HG03175 (cell line): ENCODE data around the gene KCND2.
"Not testable (repeated sequence)": the region's sequence is repeated elsewhere in the genome, so short reads cannot be mapped to it uniquely, and the experiment has no call there.

ENCODE experiments used
- ATAC-seq: cut with Tn5 transposase; IDR thresholded peaks from one replicate; pipeline ENCODE4 v1.9.1; 2021; ENCODE audit warnings: mild to moderate bottlenecking, moderate library complexity; ENCODE audit not compliant: unreplicated experiment

Gene KCND2

DNA sequence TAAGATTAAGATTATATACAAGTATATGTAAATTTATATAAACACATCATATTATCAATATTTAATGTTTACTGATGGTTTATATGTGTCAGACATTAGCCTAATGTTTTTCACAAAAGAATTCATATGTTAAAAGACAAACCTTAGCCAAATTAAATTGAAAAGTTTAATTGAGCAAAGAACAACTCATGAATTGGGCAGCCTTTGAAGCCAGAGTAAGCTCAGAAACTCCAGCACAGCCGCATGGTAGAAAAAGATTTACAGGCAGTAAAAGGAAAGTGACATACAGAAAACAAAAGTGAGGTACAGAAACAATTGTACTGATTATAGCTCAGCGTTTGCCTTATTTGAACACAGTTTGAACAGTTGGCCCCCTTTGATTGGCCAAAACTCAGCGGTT is 460.9 kb downstream of the KCND2 start:
- ATAC-seq, result no peak

DNA sequence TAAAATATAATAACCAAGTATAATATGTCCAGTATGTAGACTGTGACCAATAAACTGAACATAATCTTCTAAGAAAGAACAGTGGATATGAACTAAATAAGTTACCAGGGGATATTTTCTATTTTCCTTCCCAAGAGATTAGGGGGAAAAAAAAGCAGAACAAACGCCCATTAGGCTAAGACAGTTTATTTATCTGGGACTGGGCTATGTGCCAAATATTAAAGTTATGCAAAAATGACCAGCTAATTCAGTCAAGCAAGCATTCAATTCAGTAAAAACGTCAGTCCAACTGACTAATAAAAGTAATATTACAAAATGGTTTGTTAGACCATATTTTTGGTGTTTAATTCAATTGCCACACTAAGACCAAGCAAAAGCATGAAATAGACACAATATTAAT is 462.8 kb downstream of the KCND2 start:
- no peak for ATAC-seq

DNA sequence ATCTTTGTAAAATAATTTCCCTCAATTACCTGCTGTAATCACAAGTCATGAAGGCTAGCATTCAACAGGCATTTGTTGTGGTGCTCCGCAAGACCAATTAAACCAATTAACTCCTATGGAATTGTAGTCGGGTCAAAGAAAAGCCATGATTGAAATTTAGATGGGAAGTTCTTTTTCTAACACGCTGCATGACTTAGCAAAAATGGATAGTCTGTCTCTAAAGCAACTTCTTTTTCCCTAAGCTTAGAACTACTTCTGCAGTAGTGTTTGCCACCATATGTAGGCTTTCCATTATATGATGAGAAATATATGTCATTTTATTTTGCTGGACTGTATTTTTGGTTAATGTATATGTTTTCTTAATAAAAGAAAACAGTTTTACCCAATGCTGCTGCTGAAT is 465.8 kb downstream of the KCND2 start:
- ATAC-seq, result no peak

DNA sequence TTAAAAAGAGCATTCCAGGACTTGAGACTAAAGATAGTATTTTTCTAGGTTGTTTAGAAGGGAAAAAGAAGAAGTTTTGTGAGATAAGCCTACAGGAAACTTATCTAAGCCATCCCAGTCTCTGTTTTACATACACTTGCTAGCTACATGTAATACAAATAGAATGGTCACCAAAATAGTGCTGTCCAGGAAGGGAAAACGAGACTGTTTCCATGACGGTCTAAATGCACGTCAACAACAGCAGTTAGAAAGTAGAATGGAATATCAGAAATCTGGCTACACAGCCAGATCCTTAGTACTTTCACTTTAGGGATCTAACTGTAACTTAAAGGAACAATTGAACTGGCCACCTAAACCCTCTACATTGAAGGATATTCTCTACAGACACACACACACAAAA is 467.4 kb downstream of the KCND2 start:
- no peak for ATAC-seq

DNA sequence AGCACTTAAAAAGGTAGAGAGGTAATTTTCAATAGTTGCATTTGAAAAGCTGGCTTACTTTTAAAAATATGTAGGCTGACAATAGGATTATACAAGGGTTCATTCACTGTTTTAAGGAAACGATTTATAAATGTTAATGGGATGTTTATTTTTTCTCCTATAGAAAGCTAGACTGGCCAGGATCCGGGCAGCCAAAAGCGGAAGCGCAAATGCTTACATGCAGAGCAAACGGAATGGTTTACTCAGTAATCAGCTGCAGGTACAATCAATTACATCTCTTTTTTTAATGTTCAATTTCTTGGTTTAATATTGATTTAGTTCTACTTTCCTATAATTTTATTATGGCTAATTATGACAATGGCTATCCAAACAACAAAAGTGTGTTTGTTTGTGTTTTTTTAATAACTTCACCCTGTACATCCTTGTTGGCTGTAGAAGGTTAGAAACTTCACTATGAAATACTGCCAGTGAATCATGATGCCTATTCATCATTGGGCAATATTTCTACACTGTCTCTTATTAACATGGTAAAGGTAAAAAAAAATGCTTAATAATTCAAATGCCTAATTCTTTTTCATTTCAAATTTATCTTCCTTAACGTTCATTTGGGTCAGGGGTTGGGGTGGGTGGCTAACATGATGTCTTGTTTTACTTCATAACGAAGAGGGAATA is 468.5 kb downstream of the KCND2 start:
- ATAC-seq, result no peak

DNA sequence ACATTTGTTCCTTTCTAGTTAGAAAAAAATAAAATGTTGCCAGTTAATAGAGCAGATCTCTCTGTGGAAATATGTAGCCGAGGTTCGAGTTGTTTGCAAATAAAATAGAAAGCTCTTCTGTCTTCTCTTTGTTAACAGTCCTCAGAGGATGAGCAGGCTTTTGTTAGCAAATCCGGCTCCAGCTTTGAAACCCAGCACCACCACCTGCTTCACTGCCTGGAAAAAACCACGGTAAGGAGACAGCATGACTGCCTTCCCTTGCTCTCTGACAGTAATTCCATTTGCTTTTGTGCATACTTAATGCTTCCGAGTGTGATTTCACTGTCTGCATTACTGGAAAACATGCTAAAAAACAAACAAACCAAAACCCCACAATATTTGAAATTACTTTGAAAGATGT is 469.4 kb downstream of the KCND2 start:
- no peak for ATAC-seq

DNA sequence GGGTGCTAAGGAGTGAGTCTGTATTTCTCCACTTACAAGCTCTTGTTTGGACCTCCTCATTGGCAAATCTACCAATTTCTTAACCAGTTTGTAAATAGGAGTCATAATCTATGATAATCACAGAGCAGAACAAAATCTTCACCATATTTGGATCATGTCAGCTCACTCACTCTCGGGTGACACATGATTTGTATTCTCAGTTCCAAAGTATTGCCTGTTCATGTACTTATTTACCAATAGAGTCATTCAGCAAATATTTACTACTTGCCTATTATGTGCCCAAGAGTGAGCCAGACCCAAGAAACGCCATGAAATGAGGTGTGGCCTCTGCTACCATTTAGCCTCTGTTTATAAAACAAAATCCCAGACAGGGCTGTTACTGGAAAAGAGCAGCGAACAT is 470.2 kb downstream of the KCND2 start:
- no peak for ATAC-seq

DNA sequence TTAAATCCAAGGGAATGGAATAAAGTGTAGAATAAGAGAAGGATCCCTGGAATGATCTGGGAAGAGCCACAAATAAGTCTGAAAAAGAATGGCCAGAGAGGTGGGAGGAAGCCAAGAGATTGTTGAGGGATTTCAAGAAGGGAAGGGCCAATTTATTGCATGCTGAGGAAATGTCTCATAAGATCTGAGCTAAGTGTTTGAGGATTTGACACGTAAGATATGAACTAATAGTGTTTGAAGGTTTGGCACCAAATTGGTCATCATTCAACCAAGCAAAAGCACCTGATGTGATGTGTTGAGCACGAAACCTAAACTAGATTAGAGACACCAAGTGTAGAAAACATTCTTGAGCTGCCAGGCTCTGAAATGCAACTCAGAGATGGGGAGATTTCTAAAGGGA is 487.1 kb downstream of the KCND2 start:
- ATAC-seq, result peak; percentile 82

DNA sequence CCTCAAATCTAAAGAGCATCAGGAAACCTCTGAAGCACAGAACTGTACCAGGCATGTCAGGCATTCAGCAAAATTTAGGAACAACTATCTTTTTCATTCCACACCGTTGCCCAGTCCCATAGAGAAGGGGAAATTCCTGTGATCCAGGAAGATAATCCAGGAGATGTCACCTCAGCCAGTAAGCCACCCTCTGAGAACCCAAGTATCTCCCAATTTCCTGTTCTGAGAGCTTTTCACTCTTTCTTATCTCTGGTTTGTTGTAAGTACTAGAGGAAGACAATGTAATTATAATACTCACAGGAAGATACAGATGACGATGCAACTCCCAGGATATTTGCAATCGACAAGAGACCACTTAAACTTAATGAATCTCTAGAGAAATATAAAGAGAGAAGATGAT is 487.9 kb downstream of the KCND2 start:
- no peak for ATAC-seq

DNA sequence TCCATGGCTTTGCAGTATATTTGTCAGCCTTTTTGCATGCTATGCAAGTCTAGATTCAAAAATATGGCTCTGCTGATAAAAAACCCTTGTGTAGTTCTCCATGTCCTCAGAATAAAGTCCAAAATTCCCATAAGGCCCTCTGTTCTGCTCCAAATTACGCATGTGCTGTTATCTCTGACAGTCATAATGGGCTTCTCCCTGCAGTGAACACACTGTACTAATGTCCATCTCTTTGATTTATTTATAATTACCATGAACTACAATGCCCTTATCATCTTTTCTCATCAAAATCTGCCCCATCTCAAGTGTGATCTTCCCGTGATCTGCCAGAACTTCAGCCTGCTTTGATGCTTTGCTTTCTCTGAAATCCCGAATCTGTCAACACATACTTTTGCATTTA is 497.2 kb downstream of the KCND2 start:
- ATAC-seq, result no peak

DNA sequence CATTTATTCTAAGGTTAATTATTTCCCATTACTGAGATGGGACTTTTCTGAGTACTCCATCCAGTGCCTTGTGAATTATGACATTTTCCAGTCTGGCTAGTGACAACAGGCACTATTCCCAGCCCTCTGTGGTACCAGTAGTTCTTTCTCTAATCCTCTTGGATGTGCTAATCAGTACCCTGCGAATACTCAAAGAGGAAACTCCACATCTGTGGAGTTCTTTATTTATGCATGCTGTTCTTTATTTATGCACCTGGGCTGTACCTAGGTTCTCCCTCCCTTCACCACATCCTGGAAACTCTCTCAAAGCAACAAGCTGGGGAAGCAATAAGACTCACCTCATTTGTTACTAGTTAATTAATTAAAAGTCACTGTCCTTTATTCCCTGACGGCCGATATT is 501.5 kb downstream of the KCND2 start:
- ATAC-seq, result no peak

DNA sequence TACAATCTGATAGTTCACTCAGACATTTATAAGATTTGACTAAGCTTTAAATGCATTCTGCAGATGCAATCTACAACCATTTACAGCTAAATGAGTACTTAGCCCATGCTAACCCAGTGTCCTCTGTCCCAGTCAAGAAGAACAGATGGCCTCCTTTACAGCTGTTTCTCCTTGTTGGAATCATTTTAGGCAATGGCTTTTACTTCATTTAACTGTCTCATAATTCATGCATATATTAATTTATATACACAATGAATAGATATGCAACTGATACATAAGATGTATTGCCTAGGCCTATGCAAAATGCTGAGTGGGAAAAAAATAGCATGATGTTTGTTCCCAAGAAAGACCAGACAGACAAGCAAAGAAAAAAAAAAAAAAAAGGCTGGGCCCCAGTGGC is 502.8 kb downstream of the KCND2 start:
- ATAC-seq, result no peak

DNA sequence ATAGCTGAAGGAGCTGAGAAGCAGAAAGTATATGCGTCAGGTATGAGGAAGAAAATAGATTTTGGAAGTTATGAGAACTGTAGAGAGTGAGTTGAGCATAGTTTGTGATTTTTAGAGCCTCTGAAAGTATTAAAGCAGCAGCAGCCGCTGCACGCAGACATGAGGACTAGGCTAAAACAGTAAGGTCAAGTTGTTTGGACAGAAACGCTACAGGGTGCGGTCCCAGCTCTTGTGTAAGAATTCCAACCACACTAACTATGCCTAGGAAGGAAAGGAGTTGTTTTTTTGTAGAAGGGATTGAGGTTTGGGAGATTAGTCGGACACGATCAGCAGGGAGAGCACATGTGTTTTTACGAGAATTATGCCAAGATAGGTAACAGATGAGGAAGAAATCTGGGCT is 506.1 kb downstream of the KCND2 start:
- not testable (repeated sequence) for ATAC-seq

DNA sequence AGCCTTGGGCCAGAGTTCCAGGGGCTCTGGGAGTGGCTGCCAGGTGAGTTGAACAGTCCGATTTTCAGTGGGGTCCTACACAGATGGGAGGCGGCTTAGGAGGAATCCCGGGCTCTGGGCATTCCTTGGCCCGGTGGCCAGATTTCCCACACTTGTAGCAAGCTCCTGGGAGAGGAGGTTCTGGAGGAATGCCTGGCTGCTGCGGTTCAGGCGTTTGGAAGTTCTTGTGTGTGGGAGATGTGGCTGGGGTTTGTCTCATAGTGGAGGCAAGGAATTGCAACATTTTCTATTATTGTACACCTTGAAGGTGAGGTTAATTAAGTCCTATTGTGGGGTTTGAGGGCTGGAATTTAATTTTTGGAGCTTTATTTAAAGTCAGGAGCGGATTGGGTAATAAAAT is 507.5 kb downstream of the KCND2 start:
- not testable (repeated sequence) for ATAC-seq

DNA sequence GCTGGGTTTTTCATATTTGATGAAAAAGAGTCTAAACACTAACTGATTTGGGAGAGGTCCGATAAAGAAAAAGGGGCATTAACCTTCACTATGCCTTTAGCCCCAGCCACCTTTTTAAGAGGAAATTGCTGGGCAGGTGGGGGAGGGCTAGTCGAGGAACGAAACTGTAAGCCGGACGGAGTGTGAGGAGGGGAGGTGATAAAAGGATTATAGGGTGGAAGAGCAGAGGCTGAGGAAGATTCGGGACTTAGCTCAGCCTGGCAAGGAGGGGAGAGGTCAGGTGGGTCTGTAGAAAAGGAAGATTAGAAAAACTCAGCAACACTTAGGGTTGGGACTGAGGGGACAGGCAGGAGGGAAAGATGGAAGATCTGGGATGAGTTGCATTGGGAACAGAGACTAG is 508.0 kb downstream of the KCND2 start:
- no peak for ATAC-seq

DNA sequence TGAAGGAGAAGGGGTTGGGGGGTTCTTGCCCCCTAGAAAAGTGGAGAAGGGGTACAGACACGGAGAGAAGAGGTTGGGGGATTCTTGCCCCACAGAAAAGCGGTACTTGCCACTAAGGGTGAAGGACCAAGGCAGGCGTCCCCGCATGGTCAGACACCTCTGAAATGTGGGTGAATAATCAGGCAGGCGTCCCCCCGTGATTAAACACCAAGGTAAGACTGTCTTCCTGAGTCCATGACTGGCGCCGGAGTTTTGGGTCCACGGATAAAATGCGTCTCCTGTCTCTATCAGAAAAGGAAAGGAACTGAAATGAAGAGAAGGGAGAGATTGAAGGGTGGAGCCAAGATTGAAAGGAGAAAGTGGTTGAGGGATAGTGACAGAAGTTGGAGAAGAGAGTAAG is 508.9 kb downstream of the KCND2 start:
- ATAC-seq, result not testable (repeated sequence)

DNA sequence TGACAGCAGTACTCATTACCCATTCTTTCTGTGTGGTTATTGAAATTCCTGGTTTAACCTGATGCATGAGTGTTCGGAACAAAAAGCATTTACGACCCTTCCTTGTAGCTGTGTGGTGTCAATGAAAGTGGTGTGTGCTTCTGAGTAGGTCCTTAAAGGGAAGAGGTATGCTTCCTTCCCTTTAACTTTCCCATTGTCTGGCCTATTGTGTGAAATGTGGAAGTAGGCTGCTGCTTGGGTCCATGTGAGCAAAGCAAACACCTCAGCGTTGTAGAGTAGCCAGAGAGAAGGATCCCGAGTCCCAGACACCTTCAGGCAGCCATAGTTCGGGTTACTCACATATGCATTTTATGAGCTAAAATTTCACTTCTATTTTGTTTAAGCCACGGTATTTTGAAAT is 510.3 kb downstream of the KCND2 start:
- ATAC-seq, result no peak

DNA sequence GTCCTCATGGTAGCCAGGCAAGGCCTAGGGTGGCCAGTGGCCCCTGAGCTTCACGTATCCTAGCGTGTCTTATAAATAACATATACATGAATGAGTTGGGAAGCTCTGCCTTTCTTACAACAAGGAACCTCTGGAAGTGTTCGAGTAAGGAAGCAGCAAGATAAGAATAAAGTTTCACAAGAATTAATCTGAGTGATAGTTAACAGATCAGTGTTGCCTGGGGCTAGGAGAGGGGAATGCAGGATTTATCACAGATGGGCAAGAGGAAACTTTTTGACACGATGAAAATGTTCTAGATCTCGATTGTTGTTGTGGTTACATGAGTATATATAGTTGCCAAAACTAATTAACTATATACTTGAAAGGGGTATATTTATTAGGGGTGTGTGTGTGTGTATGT is 510.7 kb downstream of the KCND2 start:
- no peak for ATAC-seq

DNA sequence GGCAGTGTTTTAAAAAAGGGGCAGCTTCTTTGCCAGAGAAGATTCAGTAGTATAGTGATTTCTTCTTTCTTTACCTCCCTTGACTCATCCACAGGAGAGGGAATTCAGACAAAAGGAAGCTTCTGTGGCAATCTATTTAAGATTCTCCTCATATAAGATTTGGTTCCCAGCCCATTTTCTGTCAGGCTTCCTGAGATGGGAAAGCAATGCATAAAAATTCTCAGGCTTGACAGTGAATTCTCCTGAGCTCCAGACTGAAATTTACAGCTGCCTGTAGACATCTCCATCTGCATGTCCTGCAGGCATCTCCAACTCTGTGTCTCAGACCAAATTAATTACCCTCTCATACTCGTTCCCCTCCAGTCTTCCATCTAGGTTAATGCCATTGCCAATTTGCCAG is 512.1 kb downstream of the KCND2 start:
- no peak for ATAC-seq

DNA sequence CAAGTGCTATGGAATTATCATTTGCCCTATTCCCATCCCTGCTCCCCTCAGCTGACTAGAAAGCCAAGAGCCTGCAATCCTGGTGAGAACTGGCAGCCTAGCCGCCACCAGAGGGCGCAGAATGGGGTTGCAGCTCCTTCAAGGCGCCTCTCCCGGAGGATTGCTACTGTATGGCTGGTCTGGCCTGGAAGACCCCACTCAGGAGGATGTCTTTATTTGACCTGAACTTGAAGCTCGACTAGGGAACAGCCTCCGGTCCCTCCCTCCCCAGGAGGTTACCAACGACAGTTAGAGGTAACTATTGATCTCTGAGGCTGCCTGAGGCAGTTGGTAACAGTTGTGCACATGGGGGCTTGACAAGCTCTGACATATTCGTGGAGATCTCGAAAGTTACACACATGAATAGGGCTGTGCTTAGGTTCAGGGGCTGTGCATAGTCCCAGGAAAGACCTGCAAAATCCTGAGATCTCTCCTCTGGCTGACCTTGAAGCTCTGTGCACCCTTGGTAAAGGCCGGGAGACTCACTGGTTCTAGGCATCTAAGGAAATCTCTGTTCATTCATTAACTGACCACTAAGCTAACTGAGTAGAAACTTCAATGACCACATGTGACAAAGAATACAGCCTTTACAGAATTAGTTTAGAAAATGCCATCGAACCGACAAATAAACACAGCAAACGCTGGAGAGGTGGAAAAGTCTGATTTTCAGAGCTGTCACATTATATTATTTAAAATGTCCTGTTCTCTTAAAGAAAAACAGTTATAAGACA is 519.3 kb downstream of the KCND2 start:
- peak; percentile 86 for ATAC-seq

DNA sequence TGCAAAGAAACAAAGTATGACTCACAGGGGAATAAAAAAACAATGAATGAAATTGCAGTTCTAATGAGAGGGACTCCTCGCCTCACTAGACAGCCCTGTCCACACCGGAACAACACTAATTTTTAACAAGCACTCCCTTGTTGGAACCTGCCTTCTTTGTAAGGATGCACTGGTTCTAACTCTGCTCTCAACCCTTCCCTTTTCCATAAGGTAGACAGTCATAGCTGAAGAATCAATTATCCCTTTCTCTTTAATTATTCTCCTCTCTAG is 519.8 kb downstream of the KCND2 start:
- no peak for ATAC-seq

DNA sequence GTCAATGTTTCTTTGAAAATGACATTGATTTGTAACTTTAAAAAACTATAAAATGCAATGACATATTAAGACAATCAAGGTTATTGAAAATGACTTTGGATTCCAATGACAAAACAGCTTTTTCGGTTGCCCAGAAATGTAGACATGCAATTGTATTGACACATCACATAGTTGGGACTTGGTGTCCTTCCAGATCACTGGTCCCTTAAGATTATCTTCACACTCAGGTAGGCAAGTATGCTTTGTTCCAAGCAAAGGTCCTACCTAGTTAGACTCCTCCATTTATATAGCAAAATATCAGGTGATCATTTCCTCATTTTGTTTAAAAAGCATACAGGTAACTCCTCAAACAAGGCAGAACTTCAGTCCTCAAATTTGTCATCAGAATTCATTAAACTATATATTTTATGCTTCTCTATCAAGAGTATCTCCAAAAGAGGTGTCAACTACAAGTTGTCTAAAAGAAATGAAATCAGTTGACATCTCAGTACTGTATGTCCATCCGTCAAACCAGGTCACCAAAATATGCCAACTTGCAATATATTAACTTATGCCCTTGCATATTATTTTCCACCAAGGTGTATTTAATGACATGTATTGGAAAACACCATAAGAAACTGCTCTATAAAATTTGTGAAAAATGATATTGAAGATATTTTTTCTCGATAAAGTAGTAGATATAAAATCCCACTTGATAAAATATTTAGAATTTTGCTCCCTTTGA is 520.4 kb downstream of the KCND2 start:
- no peak for ATAC-seq
